Kidney tubule cell (primary cell): ENCODE results near the gene ST6GALNAC2.

Experiments
- DNase-seq: peaks from one replicate; pipeline ENCODE4 v3.0.0-alpha.2; 2018; ENCODE audit warnings: low spot score

ST6GALNAC2 gene

GRCh38 chr17:76556765-76557367 lies 28.8 kb downstream of the ST6GALNAC2 start:
- peak; percentile 47 for DNase-seq

GRCh38 chr17:76554131-76554530 lies 31.5 kb downstream of the ST6GALNAC2 start:
- peak; percentile 95 for DNase-seq

- DNase-seq: no peak
These were observed 32.3 kb downstream of the ST6GALNAC2 start for GRCh38 chr17:76553178-76553908.

GRCh38 chr17:76551685-76552084 lies 34.0 kb downstream of the ST6GALNAC2 start:
- DNase-seq: no peak

- DNase-seq: peak; percentile 86
These were observed 34.7 kb downstream of the ST6GALNAC2 start for GRCh38 chr17:76550712-76551615.

GRCh38 chr17:76549539-76549938 lies 36.1 kb downstream of the ST6GALNAC2 start:
- DNase-seq: no peak

GRCh38 chr17:76549215-76549518 lies 36.5 kb downstream of the ST6GALNAC2 start:
- DNase-seq: no peak

- no peak for DNase-seq
These were observed 37.1 kb downstream of the ST6GALNAC2 start for GRCh38 chr17:76548378-76549214.

- no peak for DNase-seq
These were observed 37.9 kb downstream of the ST6GALNAC2 start for GRCh38 chr17:76547642-76548202.

GRCh38 chr17:76547183-76547641 lies 38.4 kb downstream of the ST6GALNAC2 start:
- DNase-seq: peak; percentile 73

GRCh38 chr17:76546556-76547182 lies 39.0 kb downstream of the ST6GALNAC2 start:
- peak; percentile 84 for DNase-seq

- peak; percentile 43 for DNase-seq
These were observed 39.6 kb downstream of the ST6GALNAC2 start for GRCh38 chr17:76545918-76546555.

GRCh38 chr17:76544546-76545365 lies 40.9 kb downstream of the ST6GALNAC2 start:
- DNase-seq: no peak

- no peak for DNase-seq
These were observed 41.7 kb downstream of the ST6GALNAC2 start for GRCh38 chr17:76543826-76544545.

- no peak for DNase-seq
These were observed 42.2 kb downstream of the ST6GALNAC2 start for GRCh38 chr17:76543482-76543825.

GRCh38 chr17:76542984-76543383 lies 42.7 kb downstream of the ST6GALNAC2 start:
- no peak for DNase-seq

GRCh38 chr17:76542566-76542971 lies 43.1 kb downstream of the ST6GALNAC2 start:
- no peak for DNase-seq

- DNase-seq: no peak
These were observed 43.8 kb downstream of the ST6GALNAC2 start for GRCh38 chr17:76541739-76542454.
